T47D (cell line): ENCODE data around the gene PEX10.
"Not testable (repeated sequence)": the region's sequence is repeated elsewhere in the genome, so short reads cannot be mapped to it uniquely, and the experiment has no call there.

Source experiments
- DNase-seq, 2 experiments: peaks; one replicate each; pipeline versions ENCODE4 v3.0.0 to v3.0.0-alpha.2; 2011 to 2012; ENCODE audit warnings: low read depth in 1 of 2, low spot score in 1 of 2
- JUND ChIP-seq: IDR thresholded peaks from 2 replicates; pipeline ENCODE4 v1.6.1; 2012; ENCODE audit warnings: low read depth
- in situ Hi-C: cut with HindIII; loops from 2 replicates; pipeline ENCODE4 v1.10.0; 2016; ENCODE audit warnings: low sequenced_read_pairs, low pct_unique_long_range_greater_than_20kb

The PEX10 gene

DNA sequence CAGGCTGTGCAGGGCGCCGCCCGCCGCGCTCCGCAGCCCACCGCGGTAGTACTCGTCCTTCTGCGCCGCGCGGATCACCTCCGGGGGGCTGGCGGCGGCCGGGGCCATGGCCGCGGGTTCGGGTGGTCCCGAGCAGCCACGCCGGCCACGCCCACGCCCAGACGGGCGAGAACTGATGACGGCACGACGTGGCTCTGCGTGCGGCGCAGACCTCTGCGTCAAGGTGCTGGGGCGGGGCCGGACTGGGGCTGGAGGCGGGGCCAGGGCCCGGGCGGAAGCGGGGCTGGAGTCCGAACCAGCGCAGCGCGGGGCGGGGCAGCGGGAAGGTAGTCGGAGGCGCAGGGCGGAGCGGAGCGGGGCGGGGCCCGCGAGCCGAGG, at the start of gene PEX10:
TSS of gene PEX10 (minus strand) at position 170 of the 378 bp plus-strand sequence. CDS start at position 108, 62 bp downstream.
- no peak for TF ChIP-seq JUND
- in situ Hi-C loops, result no loop called here
- DNase-seq, result peak; percentile 78 to 94

- no peak for TF ChIP-seq JUND
- in situ Hi-C loops, result no loop called here
- no peak for DNase-seq
Observed at GRCh38 chr1:2460996-2461751, 48.8 kb upstream of the PEX10 start.

DNA sequence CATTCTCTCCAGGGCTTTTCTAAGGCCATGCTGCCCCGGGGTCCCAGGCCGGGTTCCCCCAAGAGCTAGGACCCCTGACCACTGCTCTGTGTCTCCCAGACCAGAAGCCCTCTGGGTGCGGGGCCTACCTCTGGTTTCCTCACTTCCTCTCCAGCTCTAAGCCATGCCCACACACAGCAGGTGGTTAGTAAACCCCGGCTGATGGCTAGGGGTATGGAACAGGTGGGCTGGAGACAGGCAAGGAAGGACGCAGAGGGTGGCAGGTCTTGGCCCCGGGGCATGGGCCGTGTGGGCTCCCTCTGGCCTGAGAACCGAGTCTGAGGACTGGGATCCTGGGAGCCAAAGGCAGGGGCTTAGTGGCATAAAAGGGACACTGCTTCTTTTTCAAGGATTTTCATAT, 47.8 kb upstream of the PEX10 start:
- TF ChIP-seq JUND, result no peak
- DNase-seq, result no peak
- in situ Hi-C loops, result no loop called here

GRCh38 chr1:2459757-2460156, 47.4 kb upstream of the PEX10 start:
- in situ Hi-C loops, result no loop called here
- TF ChIP-seq JUND, result no peak
- DNase-seq, result no peak

- DNase-seq, in situ Hi-C loops: not testable (repeated sequence)
Observed at GRCh38 chr1:2459102-2459753, 46.9 kb upstream of the PEX10 start.

DNA sequence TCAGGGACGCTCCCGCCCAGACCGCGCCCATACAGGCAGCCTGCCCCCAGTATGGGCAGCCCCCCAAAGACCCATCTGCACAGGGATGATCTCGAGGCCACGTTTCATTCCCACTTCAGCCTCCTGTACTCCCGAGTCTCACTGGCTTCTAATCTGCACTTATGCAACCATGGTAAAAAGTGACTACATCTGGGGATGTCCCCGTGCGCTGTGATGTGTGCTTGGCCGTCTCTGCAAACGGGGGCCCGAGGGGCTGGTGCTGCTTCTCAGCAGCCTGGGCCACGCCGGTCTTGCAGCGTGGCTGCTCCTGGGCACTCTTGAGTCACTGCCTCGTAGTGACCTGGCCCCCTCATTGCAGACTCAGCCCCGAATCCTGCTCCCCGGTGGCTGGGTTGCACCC, 46.3 kb upstream of the PEX10 start:
- in situ Hi-C loops, result no loop called here
- DNase-seq, result no peak
- TF ChIP-seq JUND, result no peak

DNA sequence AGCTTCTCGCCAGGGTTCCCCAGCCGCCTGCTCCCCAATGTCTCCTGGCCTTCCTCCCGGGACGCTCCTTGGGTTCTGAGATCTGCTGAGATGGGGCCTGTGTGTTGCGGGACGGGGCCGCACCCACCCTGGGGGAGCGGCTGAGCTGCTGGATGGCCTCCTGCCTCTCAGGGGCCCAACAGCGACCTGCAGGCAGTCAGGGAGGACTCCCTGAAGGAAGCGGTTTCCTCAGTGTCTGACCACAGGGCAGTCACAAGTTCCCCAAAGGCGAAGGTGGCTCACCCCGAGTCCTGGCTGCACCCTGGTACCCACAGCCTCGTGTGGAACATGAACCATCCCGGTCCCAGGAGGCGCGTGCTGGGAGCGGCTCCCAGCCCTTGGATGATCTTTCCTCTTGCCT, 45.1 kb upstream of the PEX10 start:
- in situ Hi-C loops, result no loop called here
- DNase-seq, result no peak
- no peak for TF ChIP-seq JUND

DNA sequence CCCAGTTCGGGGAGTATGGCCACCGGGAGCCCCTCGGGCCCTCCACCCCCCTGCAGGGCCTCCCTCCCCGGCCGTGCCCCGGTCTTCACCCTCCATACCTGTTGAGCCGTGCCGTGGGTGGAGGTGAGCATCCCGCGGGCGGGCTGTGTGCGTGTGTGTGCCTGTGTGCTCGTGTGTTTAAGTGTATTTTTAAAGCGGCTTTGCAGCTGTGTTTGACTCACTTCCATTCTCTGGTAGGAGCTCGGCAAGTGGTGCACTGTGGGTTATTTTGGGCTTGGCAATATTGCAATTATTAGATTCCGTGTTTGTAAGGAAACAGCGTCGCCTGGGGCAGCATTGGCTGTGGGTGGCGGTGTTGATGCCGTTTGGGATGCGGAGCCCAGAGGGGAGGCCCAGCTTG, 43.4 kb upstream of the PEX10 start:
- TF ChIP-seq JUND, result no peak
- DNase-seq, result no peak
- in situ Hi-C loops, result no loop called here

- DNase-seq, result no peak
- TF ChIP-seq JUND, result no peak
- in situ Hi-C loops, result no loop called here
Observed at GRCh38 chr1:2454227-2454626, 41.9 kb upstream of the PEX10 start.

DNA sequence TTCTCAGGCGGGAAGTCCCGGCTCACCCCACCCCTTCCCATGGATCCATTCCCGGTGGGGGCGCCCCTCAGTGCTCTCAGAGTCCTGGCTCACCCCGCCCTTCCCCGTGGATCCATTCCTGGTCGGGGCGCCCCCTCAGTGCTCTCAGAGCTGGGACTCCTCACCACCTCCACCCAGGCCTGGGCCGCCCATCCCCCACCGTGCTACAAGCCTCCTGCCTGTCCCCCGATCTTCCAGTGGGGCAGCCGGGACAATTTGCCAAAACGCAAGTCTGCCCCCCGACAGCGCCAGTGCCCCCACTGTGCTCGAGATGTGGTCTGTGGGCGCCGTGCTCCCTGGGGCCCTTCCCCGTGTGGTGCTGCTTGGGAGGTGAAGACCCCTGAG, 40.6 kb upstream of the PEX10 start:
- in situ Hi-C loops, result no loop called here
- TF ChIP-seq JUND, result no peak
- DNase-seq, result no peak

GRCh38 chr1:2452201-2452931, 40.0 kb upstream of the PEX10 start:
- DNase-seq, result no peak
- no peak for TF ChIP-seq JUND
- in situ Hi-C loops, result no loop called here

GRCh38 chr1:2451741-2452140, 39.4 kb upstream of the PEX10 start:
- no peak for TF ChIP-seq JUND
- in situ Hi-C loops, result no loop called here
- peak in 1 of 2 experiments; percentile 13 for DNase-seq
